Ovary (tissue), 1 donor: Measurements from ENCODE around the gene CWC25.

ENCODE experiments used
- EP300 ChIP-seq: sonication (generic); formaldehyde crosslinking; IDR thresholded peaks from one replicate; pipeline ENCODE4 v1.6.1; 2017; ENCODE audit warnings: antibody characterized with exemption
- POLR2A ChIP-seq: fragments of 450-650 bp; IDR thresholded peaks from one replicate; pipeline ENCODE4 v1.6.1; 2017; ENCODE audit warnings: antibody characterized with exemption, mild to moderate bottlenecking, moderate library complexity

DNA sequence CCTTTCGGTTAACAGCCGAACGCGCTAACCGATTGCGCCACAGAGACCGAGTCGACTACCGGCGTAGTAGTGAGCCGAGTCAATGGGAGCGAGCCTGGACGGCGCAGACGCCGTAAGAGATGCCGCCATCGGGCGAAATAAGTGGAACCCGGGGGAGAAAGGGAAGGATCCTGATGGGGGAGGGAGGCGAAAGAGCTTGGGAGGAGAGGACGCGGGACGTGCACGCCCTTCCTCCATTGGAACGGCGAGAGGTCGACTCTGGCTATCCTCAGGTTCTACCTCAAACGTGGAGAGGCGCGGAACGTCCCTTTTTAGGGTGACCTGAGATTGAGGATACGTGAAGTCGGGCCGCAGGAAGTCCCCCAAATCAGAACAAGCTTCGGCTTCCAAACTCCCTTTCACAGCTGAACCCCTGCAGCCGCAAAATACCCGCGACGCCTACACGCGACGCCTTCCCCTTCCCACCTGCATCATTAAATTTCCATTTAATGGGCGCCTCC lies 73.3 kb downstream of the CWC25 start:
- TF ChIP-seq POLR2A (no peak), EP300 (no peak)
